HepG2 (cell line): ENCODE measurements around the gene CLEC16A. TPM values are rescaled to one million over a fixed set of nuclear protein-coding genes. Genes with fewer than 3 reads are reported as not detected.

Experiments used
- ATAC-seq: fragments of 200-7000 bp; cut with Tn5 transposase; 3 replicates; pipeline ENCODE4 v1.9.1; 2020; ENCODE audit warnings: mild to moderate bottlenecking, moderate library complexity
- BruUV-seq: library from RNA; stranded (reverse); fragments of 400-500 nt; replicated peaks from 2 replicates; lab custom pipeline; 2021; lab: Mats Ljungman, UMichigan
- CTCF ChIA-PET: fragments of 300-600 bp; formaldehyde crosslinking; extraction: SDS; loops from one replicate; lab custom pipeline; 2021; ENCODE audit warnings: low total read pairs, inconsistent platforms, low intra/inter-chr PET ratio; lab: Yijun Ruan, JAX
- POLR2A ChIA-PET: fragments of 350-600 bp; sonication (Branson Sonifier 250); formaldehyde crosslinking; loops from one replicate; lab custom pipeline; 2020; ENCODE audit warnings: antibody characterized with exemption, inconsistent platforms; lab: Yijun Ruan, JAX
- DNase-seq: peaks from one replicate; pipeline ENCODE4 v3.0.0-alpha.2; 2015; ENCODE audit warnings: low spot score
- FAIRE-seq: peaks from 3 replicates; lab custom pipeline; 2011; peaks lifted over from hg19 to GRCh38; lab: Jason Lieb, UNC
- H2AFZ ChIP-seq: one replicate; pipeline ENCODE4 v1.6.1; 2011; ENCODE audit warnings: low read length, inconsistent platforms
- H3K27ac ChIP-seq: fragments of 300-600 bp; 3 replicates; pipeline ENCODE4 v1.8.0; 2011; ENCODE audit warnings: mixed run types, mild to moderate bottlenecking, mixed read lengths, low read length, inconsistent platforms; ENCODE audit not compliant: insufficient read depth; ENCODE audit errors: extremely low read length
- H3K27me3 ChIP-seq, 2 experiments: fragments of 200-600 bp in 1 of 2; 2 replicates in 1 of 2; 3 replicates in 1 of 2; pipeline versions ENCODE4 v1.6.0 to v1.8.0; 2011; ENCODE audit warnings: low read length in 2 of 2, mild to moderate bottlenecking in 2 of 2, moderate library complexity in 2 of 2, inconsistent platforms in 1 of 2; ENCODE audit not compliant: insufficient read depth in 2 of 2, control insufficient read depth in 1 of 2
- H3K36me3 ChIP-seq, 2 experiments: fragments of 200-600 bp in 1 of 2; replicated peaks in 1 of 2; 2 replicates in 1 of 2; 3 replicates in 1 of 2; pipeline versions ENCODE4 v1.5.1 to v1.8.0; 2011; ENCODE audit warnings: low read length in 2 of 2, inconsistent platforms in 1 of 2; ENCODE audit not compliant: insufficient read depth in 2 of 2, control insufficient read depth in 1 of 2
- H3K4me1 ChIP-seq: 2 replicates; pipeline ENCODE4 v1.5.1; 2012; ENCODE audit warnings: low read length, inconsistent platforms; ENCODE audit not compliant: insufficient read depth
- H3K4me2 ChIP-seq: 2 replicates; pipeline ENCODE4 v1.6.0; 2011; ENCODE audit warnings: low read depth, low read length, inconsistent platforms
- H3K4me3 ChIP-seq, 3 experiments: fragments of 200-600 bp in 1 of 3; sonication (generic), shearing (Covaris generic) in 1 of 3; replicated peaks in 1 of 3; 2 replicates each; pipeline ENCODE4 v1.5.1; 2011 to 2016; ENCODE audit warnings: low read length in 3 of 3, inconsistent platforms in 2 of 3, low read depth in 2 of 3, mild to moderate bottlenecking in 2 of 3, control low read depth in 1 of 3, mixed read lengths in 1 of 3; ENCODE audit not compliant: insufficient read depth in 1 of 3
- H3K79me2 ChIP-seq: one replicate; pipeline ENCODE4 v1.6.1; 2011; ENCODE audit warnings: low read length, inconsistent platforms; ENCODE audit not compliant: insufficient read depth
- H3K9ac ChIP-seq: 2 replicates; pipeline ENCODE4 v1.6.0; 2011; ENCODE audit warnings: mild to moderate bottlenecking, low read depth, low read length, inconsistent platforms; ENCODE audit not compliant: insufficient read depth
- H3K9me3 ChIP-seq: 2 replicates; pipeline ENCODE4 v1.5.1; 2012; ENCODE audit warnings: mild to moderate bottlenecking, low read length
- H4K20me1 ChIP-seq: 2 replicates; pipeline ENCODE4 v1.6.0; 2011; ENCODE audit warnings: inconsistent platforms, mild to moderate bottlenecking, low read length, moderate library complexity; ENCODE audit not compliant: insufficient read depth
- ATF2 ChIP-seq: sonication (generic); formaldehyde crosslinking; IDR thresholded peaks from 2 replicates; pipeline ENCODE4 v1.4.0; 2020; ENCODE audit warnings: missing genetic modification reagents
- IKZF1 ChIP-seq: fragments of 450-650 bp; IDR thresholded peaks from 2 replicates; pipeline ENCODE4 v1.7.1; 2016
- THAP11 ChIP-seq: IDR thresholded peaks from 2 replicates; pipeline ENCODE4 v1.6.1; 2016; ENCODE audit warnings: missing biosample characterization, missing genetic modification reagents
- ZNF12 ChIP-seq: sonication (generic); formaldehyde crosslinking; IDR thresholded peaks from 2 replicates; pipeline ENCODE4 v1.5.0; 2020; ENCODE audit warnings: missing genetic modification reagents
- ZNF512B ChIP-seq: sonication (generic); formaldehyde crosslinking; IDR thresholded peaks from 2 replicates; pipeline ENCODE4 v1.5.1; 2020; ENCODE audit warnings: missing genetic modification reagents, mild to moderate bottlenecking, borderline replicate concordance
- ZNF577 ChIP-seq: sonication (generic); formaldehyde crosslinking; IDR thresholded peaks from 2 replicates; pipeline ENCODE4 v1.4.0; 2020; ENCODE audit warnings: mild to moderate bottlenecking, low read depth, missing genetic modification reagents, borderline replicate concordance
- WGBS: methylation state at CpG from one replicate; pipeline ENCODE4 v1.1.6; 2017; ENCODE audit warnings: low lambda C conversion rate; 5-methylcytosine and 5-hydroxymethylcytosine counted together
- in situ Hi-C: cut with HindIII; loops from 2 replicates; pipeline ENCODE4 v1.10.0; 2017; ENCODE audit warnings: low pct_unique_long_range_greater_than_20kb; ENCODE audit not compliant: extremely low pct_ligation_motif_present
- intact Hi-C: fragments of 100-400 bp; cut with micrococcal nuclease; formaldehyde crosslinking; loops from one replicate; pipeline ENCODE4 v1.10.0; 2022; ENCODE audit not compliant: unreplicated experiment
- polyA plus RNA-seq, 8 experiments: library from polyadenylated mRNA; depleted of rRNA in 3 of 8; stranded (reverse) in 7 of 8; unstranded in 1 of 8; fragments of >200 nt; fragmentation: Illumina TruSeq in 4 of 8; extraction: Trizol in 4 of 8; gene quantifications; 2 replicates each; pipeline versions ENCODE4 v1.2.1 to v1.2.3, GENCODE V29; 2011 to 2016; ENCODE audit warnings: low read depth in 4 of 8, missing spikeins in 1 of 8, mixed read lengths in 1 of 8; ENCODE audit not compliant: insufficient read depth in 1 of 8
- total RNA-seq, 5 experiments: library from RNA; depleted of rRNA; stranded (reverse); fragments of >200 nt; fragmentation: Illumina TruSeq; extraction: Trizol; gene quantifications; 2 replicates each; pipeline ENCODE4 v1.2.3, GENCODE V29; 2016; ENCODE audit warnings: low read depth in 1 of 5

Gene CLEC16A
- total and polyA plus RNA-seq, 2 of the 13 experiments (the other 11 are each of a cell fraction or from before 2014, with no cell fraction given): 8.5 to 10.3 TPM

GRCh38 chr16:11049396-11050059, 105.2 kb downstream of the CLEC16A start:
- ATAC-seq: no peak

More at GRCh38 chr16:11049396-11050059, 105.2 kb downstream of the CLEC16A start:
- no peaks in the 10 kb centered on the region for H4K20me1 ChIP-seq
- H3K9me3 ChIP-seq: no peaks in the 10 kb centered on the region
- in situ Hi-C loops (no loop called here), intact Hi-C loops (no loop called here)
- WGBS: 63% methylated on average over 3 of the region's 3 CpGs
- no peaks in the 10 kb centered on the region for H3K4me1 ChIP-seq
- H3K36me3 ChIP-seq: peaks cover 4 to 7% of the 10 kb centered on the region in 2 experiments; a peak in 4 of 5 replicates
- TF ChIP-seq ZNF577 (CRISPR knock-in tag) (no peak), ATF2 (no peak), THAP11 (CRISPR knock-in tag) (no peak), ZNF512B (no peak), IKZF1 (no peak), ZNF12 (no peak)
- H3K27me3 ChIP-seq: no peaks in the 10 kb centered on the region; a peak in 1 of 5 replicates
- peak; percentile 27 for DNase-seq
- no peak for FAIRE-seq
- ChIA-PET POLR2A (no interaction called here), CTCF (no interaction called here)
- H3K4me3 ChIP-seq: no peak overlapping the region
- no peak overlapping the region for H3K27ac ChIP-seq
- H3K4me2 ChIP-seq: no peak overlapping the region
- no peak overlapping the region for H3K9ac ChIP-seq
- no peak overlapping the region for H2AFZ ChIP-seq
- BruUV-seq: no TSS peak
- no peaks in the 10 kb centered on the region for H3K79me2 ChIP-seq
